ENCODE results near the gene RRAD.

Gene RRAD

GRCh38 chr16:66874079-66874775, 51.1 kb downstream of the RRAD start:
- no peak for DNase-seq

- no peak for DNase-seq
Observed at GRCh38 chr16:66873685-66874055, 51.7 kb downstream of the RRAD start.

GRCh38 chr16:66872943-66873684, 52.2 kb downstream of the RRAD start:
- DNase-seq: peak; percentile 97

GRCh38 chr16:66872559-66872942, 52.8 kb downstream of the RRAD start:
- DNase-seq: no peak

- DNase-seq: no peak
Observed at GRCh38 chr16:66871840-66872239, 53.5 kb downstream of the RRAD start.
